Measurements from ENCODE around the gene UBE4A.

- no peak for TF ChIP-seq NFIC (IDR thresholded peaks at IDR 0.05; ENCODE audit: borderline replicate concordance)
- TF ChIP-seq SIN3A (IDR thresholded peaks at IDR 0.05; ENCODE audit: borderline replicate concordance, low read depth, low read length): no peak
- TF ChIP-seq RFX5 (IDR thresholded peaks at IDR 0.05; ENCODE audit: low read length): no peak
- TF ChIP-seq CTCF (IDR thresholded peaks at IDR 0.05): no peak
These were observed 41.3 kb upstream of the UBE4A start for GRCh38 chr11:118318124-118318523.

Measured in SK-N-SH (cell line).